ENCODE measurements around the gene TBC1D1. TPM values are rescaled to one million over a fixed set of nuclear protein-coding genes. Genes with fewer than 3 reads are reported as not detected.

The TBC1D1 gene
- total and polyA plus RNA-seq, 2 donors (not counting 3 experiments of a cell fraction or from before 2014, with no cell fraction given) = 63.5 to 116 TPM

GRCh38 chr4:37971202-37971601 is 80.3 kb downstream of the TBC1D1 start:
- TF ChIP-seq POLR2AphosphoS5 (IDR thresholded peaks at IDR 0.05; ENCODE audit: insufficient read depth, low read depth, low read length) (no peak), JUN (IDR thresholded peaks at IDR 0.05; ENCODE audit: borderline replicate concordance, insufficient read depth, insufficient read length, low read depth) (no peak)
- H3K4me3 ChIP-seq (replicated peaks in 1 of 3; ENCODE audit: insufficient read depth in 1 of 3, low read depth in 1 of 3, low read length in 3 of 3) = no peak overlapping the region
- no peaks in the 10 kb centered on the region for H3K27me3 ChIP-seq (ENCODE audit: control insufficient read depth in 2 of 2, insufficient read depth in 2 of 2, low read length in 2 of 2)
- POLR2A ChIA-PET = no interaction called here
- CTCF ChIA-PET = interaction anchor here (1.7 kb wide), 1 partner anchor 64 kb away, joined by 7 read pairs; no protein-coding TSS in a partner anchor
- H4K20me1 ChIP-seq (replicated peaks; ENCODE audit: control insufficient read depth, extremely low read depth, insufficient read depth, low read length) = no peaks in the 10 kb centered on the region
- H3K9me1 ChIP-seq (replicated peaks; ENCODE audit: control insufficient read depth, extremely low read depth, insufficient read depth, low read length) = no peaks in the 10 kb centered on the region
- no peak overlapping the region for H3K27ac ChIP-seq (ENCODE audit: insufficient read depth, low read depth, low read length)
- no TSS peak for BruUV-seq (replicated peaks)
- dilution Hi-C loops (cut with MboI; ENCODE audit: extremely low pct_ligation_motif_present, low sequenced_read_pairs) (no loop called here), intact Hi-C loops (cut with micrococcal nuclease) (no loop called here)
- H3K4me1 ChIP-seq (ENCODE audit: control insufficient read depth, extremely low read depth, insufficient read depth, low read length) = no peaks in the 10 kb centered on the region
- no peak overlapping the region for H2AFZ ChIP-seq (ENCODE audit: low read depth, low read length)
- H3K9ac ChIP-seq (replicated peaks; ENCODE audit: extremely low read depth, insufficient read depth, low read length) = no peak overlapping the region
- H3K79me2 ChIP-seq (ENCODE audit: control insufficient read depth, insufficient read depth, low read length) = no peaks in the 10 kb centered on the region
- H3K9me3 ChIP-seq (replicated peaks; ENCODE audit: control insufficient read depth, insufficient read depth, low read length) = no peaks in the 10 kb centered on the region
- no peaks in the 10 kb centered on the region for H3K36me3 ChIP-seq (ENCODE audit: control insufficient read depth in 2 of 2, extremely low read depth in 1 of 2, insufficient read depth in 2 of 2, low read length in 2 of 2)
- DNase-seq (ENCODE audit: low read depth, low spot score) = no peak
- FAIRE-seq = no peak
- H3K4me2 ChIP-seq (ENCODE audit: insufficient read depth, low read length) = no peak overlapping the region

- no peaks in the 10 kb centered on the region for H3K9me1 ChIP-seq (replicated peaks; ENCODE audit: control insufficient read depth, extremely low read depth, insufficient read depth, low read length)
- dilution Hi-C loops (cut with MboI; ENCODE audit: extremely low pct_ligation_motif_present, low sequenced_read_pairs) = no loop called here
- no TSS peak for BruUV-seq (replicated peaks)
Measured at GRCh38 chr4:37973441-37973840, 82.6 kb downstream of the TBC1D1 start.

More at GRCh38 chr4:37973441-37973840, 82.6 kb downstream of the TBC1D1 start:
- no peaks in the 10 kb centered on the region for H3K36me3 ChIP-seq (ENCODE audit: control insufficient read depth in 2 of 2, extremely low read depth in 1 of 2, insufficient read depth in 2 of 2, low read length in 2 of 2)
- FAIRE-seq (no peak), DNase-seq (ENCODE audit: low read depth, low spot score) (no peak)
- H3K4me2 ChIP-seq (ENCODE audit: insufficient read depth, low read length) = no peak overlapping the region
- peaks cover 5% of the 10 kb centered on the region for H3K4me1 ChIP-seq (ENCODE audit: control insufficient read depth, extremely low read depth, insufficient read depth, low read length)
- ChIA-PET POLR2A (no interaction called here), CTCF (interaction anchor here (0.7 kb wide), 1 partner anchor 103 kb away, joined by 4 read pairs; no protein-coding TSS in a partner anchor)
- no peak overlapping the region for H3K4me3 ChIP-seq (replicated peaks in 1 of 3; ENCODE audit: insufficient read depth in 1 of 3, low read depth in 1 of 3, low read length in 3 of 3)
- no peaks in the 10 kb centered on the region for H3K27me3 ChIP-seq (ENCODE audit: control insufficient read depth in 2 of 2, insufficient read depth in 2 of 2, low read length in 2 of 2)
- no peak overlapping the region for H3K27ac ChIP-seq (ENCODE audit: insufficient read depth, low read depth, low read length)
- TF ChIP-seq JUN (IDR thresholded peaks at IDR 0.05; ENCODE audit: borderline replicate concordance, insufficient read depth, insufficient read length, low read depth) (no peak), EZH2 (IDR thresholded peaks at IDR 0.05; ENCODE audit: borderline replicate concordance, low read depth, low read length, severe bottlenecking) (no peak), CTCF (IDR thresholded peaks at IDR 0.05; ENCODE audit: extremely low read depth in 1 of 2, insufficient read depth in 1 of 2, low read depth in 1 of 2, low read length in 2 of 2) (no peak), POLR2A (IDR thresholded peaks at IDR 0.05; ENCODE audit: low read depth, low read length) (no peak), MYC (IDR thresholded peaks at IDR 0.05; ENCODE audit: low read depth, low read length) (no peak), FOS (IDR thresholded peaks at IDR 0.05; ENCODE audit: borderline replicate concordance, insufficient read depth, low read length) (no peak), MAX (IDR thresholded peaks at IDR 0.05; ENCODE audit: insufficient read depth, insufficient read length) (no peak), GATA2 (IDR thresholded peaks at IDR 0.05; ENCODE audit: insufficient read depth, insufficient read length, low read depth, low read length) (no peak), POLR2AphosphoS5 (IDR thresholded peaks at IDR 0.05; ENCODE audit: insufficient read depth, low read depth, low read length) (no peak)
- no peaks in the 10 kb centered on the region for H3K9me3 ChIP-seq (replicated peaks; ENCODE audit: control insufficient read depth, insufficient read depth, low read length)
- no peak overlapping the region for H3K9ac ChIP-seq (replicated peaks; ENCODE audit: extremely low read depth, insufficient read depth, low read length)
- intact Hi-C loops (cut with micrococcal nuclease) = no loop called here
- H2AFZ ChIP-seq (ENCODE audit: low read depth, low read length) = no peak overlapping the region
- peaks cover 3% of the 10 kb centered on the region for H3K79me2 ChIP-seq (ENCODE audit: control insufficient read depth, insufficient read depth, low read length)
- no peaks in the 10 kb centered on the region for H4K20me1 ChIP-seq (replicated peaks; ENCODE audit: control insufficient read depth, extremely low read depth, insufficient read depth, low read length)

Data from endothelial cell of umbilical vein (primary cell).